ENCODE measurements around the gene PAPPA2.

Gene PAPPA2

DNA sequence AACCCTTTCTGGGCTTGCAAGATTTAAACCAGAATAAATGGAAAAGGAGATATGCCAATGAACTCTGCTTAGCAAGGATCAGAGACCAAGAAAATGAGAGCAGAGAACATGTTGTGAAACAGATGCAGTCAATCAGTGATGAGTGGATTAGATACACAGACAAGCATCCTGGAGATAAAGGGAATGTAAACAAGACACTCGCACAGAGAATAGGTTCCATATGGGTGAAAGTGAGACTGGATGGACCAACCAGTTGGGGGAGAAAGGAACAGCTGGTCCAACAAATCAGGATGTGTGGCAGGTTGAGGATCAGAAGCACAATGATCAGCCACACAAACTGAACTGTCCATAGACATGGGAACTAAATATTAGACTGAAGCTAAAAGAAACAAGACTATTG, 363.3 kb downstream of the PAPPA2 start:
- no peak for DNase-seq

DNA sequence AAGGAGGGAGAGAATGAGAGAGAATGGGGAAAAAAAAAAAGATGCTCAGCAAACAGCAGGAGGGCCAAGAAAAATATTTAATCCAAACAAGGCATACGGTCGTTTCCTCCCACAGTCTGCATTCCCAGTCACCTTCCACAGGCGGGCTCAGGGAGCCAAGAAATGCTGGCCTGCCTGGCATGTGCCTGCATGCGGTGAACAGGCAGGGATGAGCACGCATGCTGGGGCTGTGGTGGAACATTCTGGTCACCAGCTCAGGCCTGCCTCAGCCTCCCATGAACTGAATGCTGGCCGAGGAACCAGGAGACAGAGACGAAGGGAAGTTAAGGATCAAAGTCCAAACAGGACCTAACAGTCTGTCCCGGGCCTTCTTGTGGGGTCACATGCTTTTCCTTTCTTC, 366.3 kb downstream of the PAPPA2 start:
- no peak for DNase-seq

DNA sequence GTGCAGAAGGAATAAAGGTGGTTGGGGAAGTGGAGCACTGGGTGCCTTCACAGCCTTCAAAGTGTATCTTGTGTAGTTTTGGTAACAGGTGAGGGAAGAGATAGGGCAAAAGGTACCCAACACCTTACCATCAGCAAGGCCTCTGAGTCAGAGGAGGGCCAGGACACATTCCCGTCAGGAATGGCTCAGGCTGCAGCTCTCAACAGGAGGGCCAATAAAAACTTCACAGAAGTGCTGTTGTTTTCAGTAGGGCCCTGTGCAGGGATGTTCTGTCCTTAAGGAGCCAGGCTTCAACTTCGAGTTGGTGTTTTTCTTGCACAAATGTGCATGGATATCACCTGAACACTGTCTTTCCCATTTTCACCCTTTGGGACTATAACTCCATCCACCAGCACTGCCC, 368.2 kb downstream of the PAPPA2 start:
- DNase-seq: no peak

DNA sequence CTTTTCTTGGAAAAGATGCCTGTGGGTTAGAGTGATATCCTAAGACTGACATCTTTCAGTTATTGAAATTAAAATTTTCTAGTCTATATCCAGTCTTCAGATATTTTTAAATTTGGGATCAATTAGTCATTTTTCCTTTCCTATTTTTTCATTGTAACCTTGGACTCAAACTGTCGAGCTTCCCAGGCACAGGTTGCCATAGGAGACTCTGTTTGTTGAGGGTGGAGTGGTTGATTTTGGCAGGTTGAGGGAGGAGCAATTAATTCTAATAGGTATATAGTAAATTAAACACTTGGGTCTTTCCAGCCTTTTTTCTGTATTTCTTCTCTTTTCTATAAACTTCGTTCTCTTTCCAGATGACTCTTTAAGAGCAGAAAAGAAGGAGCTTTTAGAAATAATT, 374.7 kb downstream of the PAPPA2 start:
- no peak for DNase-seq

DNA sequence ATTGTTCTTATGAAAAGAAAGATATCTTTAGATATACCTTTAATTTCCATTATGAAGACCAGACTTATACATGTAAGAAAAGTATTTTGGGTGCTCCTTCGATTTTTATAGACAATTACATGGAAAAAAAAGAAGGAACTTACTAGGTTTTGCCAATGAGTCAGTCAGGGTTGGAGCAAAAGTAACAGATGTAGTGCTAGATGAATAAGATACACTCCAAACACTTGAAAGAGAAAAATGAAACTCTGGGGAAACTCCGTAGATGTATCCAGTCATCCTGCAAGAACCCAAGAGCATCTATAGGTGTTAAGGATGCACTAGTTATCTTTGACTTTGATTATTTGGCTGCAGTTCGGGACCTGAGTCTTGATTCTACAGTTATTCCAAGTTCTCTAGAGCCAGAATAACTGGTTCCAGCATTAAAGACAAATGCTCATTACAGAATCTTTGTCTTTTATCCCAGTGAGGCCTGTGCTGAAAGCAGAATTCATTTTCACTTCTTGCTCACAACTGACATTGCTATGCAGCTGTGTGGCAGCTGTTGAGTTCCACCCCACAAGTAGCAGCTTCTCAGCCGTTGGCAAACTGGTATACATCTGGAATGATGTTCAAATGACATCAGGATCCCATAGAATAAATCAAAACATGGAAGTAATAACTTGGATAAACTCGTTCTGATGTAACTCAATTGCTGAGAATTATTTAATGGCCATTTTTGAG, 375.5 kb downstream of the PAPPA2 start:
- DNase-seq: no peak

DNA sequence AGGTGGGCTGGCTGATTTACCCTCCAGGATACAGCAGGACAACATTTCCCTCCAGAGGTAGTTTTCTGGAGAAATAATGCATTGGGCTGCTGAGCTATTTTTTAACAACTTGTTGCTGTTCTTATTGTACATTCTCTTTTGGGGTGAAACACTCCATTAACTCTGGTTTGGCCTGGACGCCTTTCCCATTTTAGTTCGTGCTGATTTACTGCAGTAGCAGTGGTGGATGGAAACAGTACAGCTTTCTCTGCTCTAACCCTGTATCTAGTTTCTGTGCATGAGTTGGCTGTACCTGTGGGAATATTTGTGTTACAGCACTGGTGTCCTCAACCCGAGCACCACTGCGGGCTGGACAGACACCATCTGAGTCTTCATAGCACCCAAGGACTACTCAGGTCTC, 376.2 kb downstream of the PAPPA2 start:
- DNase-seq: no peak

DNA sequence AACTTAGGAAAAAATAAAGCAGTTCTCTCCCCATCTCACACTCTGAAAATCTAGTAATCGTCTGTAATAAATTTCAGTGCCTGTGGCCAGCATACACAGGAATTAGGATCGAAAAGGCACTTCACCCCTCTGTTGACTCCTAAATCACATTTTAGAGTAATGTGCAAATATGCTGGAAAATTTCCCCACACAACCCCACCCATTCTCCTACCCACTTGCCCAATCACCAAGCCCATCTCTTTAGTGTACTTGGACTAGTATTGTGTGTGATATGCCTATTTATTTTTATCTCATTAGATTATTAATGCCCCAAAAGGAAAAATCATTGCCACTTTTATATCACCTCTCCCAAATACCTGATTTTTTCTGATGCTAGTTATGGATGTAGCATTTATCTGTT, 378.3 kb downstream of the PAPPA2 start:
- no peak for DNase-seq

DNA sequence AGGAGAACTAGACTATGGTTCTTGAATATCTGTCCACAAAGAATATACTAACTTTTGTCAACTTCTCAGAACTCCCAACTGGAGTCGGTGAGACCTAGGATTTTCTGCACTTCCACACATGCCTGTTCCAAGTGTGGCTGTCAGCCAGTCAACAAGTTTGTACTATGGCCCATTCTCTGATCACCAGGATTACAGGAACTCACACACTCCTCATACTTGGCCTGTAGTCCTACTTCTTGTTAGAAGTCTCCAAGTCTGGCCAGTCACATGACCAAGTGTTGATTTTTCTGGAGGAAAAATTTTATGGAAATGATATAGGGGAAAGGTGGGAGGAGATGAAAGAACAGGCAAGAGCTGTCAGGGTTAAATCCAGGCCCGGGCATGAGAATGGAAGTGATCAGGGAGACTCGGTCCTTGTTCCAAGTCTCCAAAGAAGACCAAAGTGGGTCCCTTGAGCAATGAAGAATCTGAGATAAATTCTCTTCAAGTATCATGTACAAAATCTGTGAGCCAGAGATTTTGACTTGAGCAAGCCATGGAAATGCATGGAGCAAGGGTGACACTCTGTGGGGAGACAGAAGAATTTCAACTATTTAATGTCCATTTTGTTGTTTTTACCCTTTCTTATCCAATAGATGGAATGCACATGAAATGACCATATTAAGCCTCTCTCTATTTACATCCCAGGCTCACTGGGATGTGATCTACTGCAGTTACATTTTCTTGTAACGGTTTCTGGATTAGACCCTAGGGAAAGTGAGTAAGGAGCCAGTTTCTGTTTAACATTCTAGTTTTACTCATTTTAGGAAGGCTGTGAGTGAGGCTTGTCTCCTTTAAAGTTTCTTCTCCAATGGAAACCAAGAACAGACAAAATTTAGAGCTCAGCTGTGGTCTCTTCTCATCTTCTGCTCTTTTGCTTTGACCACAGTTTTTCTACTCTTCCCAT, 380.6 kb downstream of the PAPPA2 start:
- DNase-seq: no peak

DNA sequence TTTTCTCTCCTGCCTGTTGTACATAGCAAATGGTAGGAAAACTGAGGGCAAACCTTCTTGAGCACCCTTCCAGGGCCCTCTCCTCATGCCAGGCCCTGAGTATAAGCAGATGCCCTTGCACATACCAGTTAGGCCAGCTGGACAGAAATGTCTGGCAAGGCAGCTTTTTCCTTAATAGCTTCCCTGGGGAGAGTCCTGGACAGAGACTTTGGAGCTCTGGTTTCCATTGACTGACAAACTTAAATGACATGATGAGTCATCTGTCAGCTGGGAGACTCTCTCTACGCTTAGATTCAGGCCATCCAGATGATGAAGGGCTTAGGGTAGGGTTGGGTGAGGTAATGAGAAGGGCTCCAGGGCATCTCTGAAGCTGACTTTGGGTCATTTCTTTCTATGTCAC, 384.1 kb downstream of the PAPPA2 start:
- DNase-seq: no peak

DNA sequence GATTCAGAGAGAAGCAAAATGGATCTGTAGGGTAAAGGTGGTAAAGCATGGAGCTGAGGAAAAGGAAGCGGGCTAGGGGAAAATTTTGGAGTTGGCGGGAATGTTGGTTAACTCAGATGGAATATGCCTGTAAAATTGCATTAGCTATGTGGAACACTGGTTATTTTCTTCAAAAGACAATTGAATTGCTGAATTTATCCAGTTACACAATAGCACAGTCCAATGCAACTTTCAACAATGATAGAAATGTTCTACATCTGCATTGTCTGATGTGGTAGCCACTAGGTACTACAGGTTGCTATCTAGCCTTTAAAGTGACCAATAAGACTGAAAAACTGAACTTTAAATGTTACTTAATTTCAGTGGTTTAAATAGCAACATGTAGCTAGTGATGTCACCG, 386.3 kb downstream of the PAPPA2 start:
- no peak for DNase-seq

DNA sequence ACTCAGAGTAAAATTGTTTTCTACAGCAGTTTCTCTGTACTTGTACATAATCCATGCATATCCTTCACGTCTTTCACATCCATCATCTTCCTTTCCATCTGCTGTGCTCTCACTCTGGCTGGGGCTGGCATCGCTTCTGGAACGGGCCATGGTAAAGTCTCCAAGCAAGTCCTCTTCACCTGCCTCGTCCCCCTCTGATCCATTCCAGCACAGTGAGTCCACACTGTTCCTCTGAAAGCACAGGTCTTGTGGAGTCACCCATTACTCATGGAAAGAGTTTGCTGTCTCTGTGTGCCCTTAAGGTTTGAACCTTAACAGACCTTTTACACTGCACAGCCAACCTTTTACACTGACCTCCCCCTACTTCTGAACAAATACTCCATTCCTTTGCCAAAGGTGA, 387.9 kb downstream of the PAPPA2 start:
- no peak for DNase-seq

DNA sequence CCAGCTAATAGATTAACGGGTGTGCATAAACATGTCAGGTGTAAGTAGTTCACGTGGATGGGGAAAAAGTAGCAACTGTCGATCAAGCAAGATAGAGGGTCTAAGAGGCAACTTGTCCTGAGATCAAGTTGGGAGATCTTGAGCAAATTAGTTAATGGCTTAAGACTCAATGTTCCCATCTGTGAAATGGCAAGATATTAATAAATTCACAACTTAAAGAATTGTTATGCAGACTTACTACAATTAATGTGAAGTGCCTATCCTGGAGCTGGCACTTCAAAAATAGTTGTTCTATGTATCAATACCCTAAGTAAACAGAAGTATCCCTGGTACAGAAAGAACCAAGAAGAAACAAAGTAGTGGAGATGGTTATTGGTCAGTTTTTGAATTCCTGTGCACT, 389.1 kb downstream of the PAPPA2 start:
- no peak for DNase-seq

DNA sequence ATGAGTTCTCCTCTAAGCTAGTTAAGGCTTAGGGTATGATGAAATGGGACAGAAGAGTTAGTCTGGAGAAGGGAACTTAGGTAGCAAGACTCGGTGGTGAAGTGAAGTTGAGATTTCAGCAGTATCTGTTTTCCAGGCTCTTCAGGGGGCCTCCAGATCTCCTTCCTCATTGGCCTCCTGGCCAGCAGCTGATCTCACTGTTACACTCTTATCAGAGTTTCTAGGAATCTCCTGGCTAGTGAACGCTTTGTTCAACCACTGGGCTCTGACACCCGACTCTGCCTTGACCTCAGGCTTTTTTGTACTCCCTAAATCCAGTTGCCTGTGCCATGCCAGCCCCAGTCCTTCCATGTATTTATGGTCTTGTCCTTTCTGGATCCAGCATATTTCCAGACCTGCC, 390.5 kb downstream of the PAPPA2 start:
- DNase-seq: no peak

DNA sequence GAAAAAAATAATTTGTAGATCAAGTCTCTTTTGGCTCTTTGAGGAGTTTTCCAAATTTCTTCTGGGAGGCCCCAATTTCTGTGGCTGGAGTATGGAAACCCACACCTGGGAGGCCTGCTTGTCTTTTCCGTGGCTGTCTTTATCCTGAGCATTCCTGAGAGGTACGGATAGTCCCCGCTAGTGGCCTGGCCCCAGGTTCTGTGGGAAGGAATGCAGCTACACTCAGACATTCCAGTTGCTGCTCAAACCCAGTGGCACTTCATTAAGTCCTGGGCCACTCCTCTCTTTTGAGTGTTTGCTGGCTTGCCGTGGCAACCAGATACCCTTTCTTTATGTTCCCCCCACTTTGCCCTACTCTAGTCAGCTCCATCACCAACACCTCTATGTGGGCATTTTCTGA, 391.1 kb downstream of the PAPPA2 start:
- DNase-seq: no peak

DNA sequence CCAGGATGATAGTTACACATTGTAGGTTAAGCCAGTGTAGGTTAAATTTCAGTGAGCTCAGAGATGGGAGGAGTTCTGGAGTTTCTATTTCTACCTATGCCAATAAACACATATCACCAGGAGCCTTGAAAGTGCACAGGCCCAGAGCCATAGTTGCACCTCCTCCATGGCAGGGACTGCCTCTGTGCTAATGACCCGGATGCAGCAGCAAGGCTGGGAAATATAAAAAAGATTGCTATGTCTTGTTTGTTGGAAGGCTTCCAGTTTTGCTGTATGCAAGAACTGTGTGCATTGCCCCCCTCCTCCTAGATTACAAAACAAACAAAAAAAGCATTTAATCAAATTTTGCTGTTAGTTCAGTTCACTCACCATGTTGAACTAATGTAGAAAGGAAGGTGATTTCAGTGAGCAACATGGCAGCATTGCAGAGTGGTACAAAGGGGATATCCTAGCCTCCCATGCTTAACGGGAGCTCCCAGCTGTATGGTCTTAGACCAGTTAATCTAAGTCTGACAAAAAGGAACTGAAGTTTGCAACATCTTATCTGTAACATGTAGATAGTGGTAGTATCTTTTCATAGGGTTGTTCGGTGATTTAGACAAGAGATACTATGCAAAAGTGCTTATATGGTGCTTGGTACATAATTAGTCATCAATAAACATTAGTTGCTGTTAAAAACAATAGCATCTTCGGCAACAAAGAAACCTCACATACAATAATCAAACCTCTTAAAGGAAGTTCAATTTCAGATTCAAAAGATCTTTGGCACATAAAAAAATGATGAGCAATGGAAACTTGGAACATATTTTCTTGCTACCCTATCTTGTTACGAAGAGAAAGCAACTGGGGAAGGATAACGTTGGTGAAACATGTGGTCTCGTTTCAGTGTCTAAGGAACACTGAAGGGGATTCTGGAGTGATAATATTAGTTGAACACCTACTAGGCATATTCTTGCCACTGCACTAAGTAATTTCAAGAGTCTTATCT, 392.1 kb downstream of the PAPPA2 start:
- no peak for DNase-seq

DNA sequence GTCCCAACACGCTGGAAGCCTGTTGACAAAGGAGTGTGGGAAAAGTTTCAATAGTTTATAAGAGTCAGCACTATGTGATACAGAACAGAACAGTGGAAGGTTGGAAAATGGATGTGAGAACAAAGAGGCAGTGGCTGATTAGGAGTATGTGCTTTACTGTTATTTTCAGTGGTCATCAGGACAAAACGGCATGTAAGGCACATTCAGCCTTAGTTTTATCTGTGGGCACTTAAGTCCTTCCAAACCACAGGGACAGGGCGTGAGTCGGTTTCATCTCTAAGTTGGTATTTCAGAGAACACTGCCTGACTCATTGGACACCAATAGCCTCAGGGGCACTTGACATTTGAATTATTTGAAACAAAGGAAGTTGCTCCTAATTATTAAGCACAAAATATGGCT, 394.7 kb downstream of the PAPPA2 start:
- DNase-seq: no peak

DNA sequence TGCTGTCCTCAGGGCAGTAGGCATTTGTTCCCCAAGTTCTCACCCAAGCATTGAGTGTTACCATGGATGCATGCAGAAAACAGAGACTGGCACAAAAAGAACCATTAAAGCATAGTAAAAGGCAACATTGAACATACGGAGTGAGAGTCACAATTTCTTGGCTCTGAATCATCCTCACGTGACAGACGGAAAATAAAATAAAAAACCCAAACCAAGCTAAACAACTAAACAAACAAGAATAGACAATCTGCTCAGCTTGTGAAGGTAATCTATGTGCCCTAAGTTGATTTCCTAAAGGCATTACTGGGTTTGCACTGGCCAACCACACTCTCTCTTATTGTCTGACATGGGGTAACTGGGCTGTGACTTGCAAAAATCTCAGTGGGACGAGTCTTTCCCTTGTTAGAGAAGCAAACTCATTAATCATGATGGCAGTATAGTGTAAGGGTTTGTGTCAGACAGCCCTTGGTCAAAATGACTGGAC, 395.5 kb downstream of the PAPPA2 start:
- DNase-seq: no peak

DNA sequence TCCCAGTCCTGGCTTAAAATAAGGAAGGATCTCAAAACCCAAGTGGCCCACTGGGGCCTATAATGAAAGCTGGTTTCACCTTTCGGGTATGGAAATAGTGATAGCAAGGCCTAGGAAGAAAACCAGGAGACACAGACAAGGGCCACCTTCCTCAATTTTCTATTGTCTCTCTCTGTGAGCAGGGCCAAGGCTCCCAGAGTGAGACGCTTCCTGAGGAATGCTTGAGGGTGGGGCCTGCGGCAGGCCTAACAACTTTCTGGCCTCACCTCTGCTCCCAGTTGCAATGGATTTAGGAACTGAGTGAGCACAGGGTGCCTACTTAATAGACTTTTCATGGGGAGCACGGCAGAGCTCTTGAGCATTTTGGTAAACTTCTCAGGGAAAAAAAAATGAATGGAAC, 400.6 kb downstream of the PAPPA2 start:
- no peak for DNase-seq

DNA sequence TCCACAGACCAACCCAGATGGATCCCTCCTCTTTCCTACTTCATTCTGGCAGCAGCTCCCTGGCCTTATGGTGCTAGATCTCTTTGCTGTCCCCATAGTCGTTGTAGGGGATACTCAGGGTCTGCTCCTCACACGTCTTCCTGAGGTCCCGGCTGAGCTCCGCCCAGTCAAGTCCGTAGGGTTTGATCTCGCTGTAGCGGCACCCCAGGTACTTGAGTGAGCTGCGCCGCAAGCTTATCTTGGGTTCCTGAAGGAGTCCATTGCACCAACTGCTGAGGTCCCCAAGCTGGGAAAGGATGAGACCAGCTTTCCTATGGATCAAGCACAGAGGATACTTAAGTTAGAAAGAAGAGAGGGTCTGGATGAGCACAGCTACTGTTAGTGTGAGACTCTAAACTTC, 401.2 kb downstream of the PAPPA2 start:
- DNase-seq: no peak

DNA sequence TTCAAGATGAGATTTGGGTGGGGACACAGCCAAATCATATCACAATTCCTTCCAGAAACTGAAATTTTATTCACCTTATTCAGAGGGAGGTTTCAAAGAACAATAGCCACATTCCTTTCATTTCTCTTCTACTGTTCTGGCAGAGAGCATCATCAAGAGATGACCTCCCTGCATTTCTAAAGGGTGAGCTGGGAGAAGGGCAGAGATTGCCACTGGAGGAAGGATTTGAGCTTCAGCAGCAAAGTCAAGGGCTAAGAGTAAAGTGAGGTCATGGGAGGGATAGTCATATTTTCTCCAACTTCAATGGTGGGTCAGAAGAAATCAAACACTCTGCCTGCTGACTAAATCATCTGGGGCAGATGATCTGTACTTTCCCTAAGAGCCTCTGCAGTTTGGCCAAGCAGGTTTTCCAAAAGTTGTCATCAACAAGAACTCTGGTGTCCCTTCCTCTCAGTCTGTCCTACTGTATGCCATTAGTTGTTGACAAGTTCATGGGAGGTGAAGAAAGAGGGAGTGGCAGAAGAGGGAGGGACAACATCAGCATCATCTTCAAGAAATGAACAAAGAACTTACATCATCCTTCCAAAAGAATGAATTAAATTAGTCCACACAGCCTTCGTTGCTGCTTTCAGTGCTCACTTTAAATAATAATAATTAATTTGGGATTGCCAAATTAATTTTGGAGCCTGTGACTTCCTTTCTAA, 403.2 kb downstream of the PAPPA2 start:
- DNase-seq: no peak

DNA sequence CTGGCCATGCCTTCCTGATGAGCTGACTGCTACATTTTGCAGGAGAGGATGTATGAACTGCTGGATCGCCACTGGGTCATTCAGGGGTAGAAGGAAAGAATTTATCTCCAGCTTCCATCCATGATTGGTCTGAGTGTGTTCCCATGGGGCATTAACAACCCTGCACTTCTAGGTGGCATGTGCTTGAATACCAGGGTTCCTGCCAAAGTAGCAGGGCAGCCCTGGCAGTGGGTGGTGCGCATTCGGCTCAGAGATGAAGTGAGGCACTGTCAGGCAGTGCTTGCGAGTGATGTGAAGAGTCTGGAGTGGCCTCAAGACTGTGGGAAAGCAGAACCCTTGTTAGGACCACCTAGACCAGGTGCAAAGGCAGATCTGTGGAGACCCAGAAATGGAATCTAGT, 406.6 kb downstream of the PAPPA2 start:
- DNase-seq: no peak

DNA sequence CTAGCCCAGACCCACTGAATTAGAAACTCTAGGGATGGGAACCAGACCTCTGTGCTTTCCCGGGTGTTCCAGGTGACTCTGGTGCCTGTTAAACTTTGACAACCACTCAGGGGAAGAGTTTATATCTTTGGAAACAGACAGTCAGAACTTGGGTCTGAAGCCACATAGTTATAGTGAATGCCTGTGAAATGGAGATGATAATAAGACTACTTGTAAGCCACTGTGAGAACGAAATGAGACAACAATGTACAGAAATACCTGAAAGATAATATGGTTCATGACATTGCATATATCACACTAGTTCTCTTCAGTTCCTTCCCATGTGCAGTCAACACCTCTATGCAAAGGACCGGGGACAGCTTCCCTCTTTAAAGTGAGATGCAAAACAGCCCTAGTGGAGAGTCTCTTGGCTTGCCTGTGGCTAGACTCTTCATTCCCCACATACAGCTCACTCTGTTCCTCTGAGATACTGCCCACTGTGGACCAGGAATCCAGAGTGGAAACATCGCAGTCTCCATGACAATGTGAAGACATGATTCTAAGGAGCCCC, 414.1 kb downstream of the PAPPA2 start:
- no peak for DNase-seq

Data from activated CD4-positive, alpha-beta T cell treated with anti-CD3 and anti-CD28 coated beads, Interleukin-2, amount 50 U/mL, for 16 hours (primary cell).